Neutrophil (primary cell): ENCODE data around the gene GATA3.

Source experiments
- H3K27ac ChIP-seq: fragments of 200-600 bp; sonication (generic); 2 replicates; pipeline ENCODE4 v1.5.1; 2016; ENCODE audit warnings: mild to moderate bottlenecking, moderate library complexity
- H3K27me3 ChIP-seq: fragments of 200-600 bp; sonication (generic); 2 replicates; pipeline ENCODE4 v1.6.0; 2016; ENCODE audit warnings: mild to moderate bottlenecking
- H3K36me3 ChIP-seq: fragments of 200-600 bp; sonication (generic); 2 replicates; pipeline ENCODE4 v1.5.1; 2017
- H3K4me1 ChIP-seq, 2 experiments: fragments of 200-600 bp in 1 of 2; sonication (generic) in 1 of 2; 1 replicate in 1 of 2; 2 replicates in 1 of 2; pipeline versions ENCODE4 v1.5.1 to v1.6.1; 2013 to 2016; ENCODE audit warnings: low read depth in 1 of 2, low read length in 1 of 2, mild to moderate bottlenecking in 1 of 2, moderate library complexity in 1 of 2; ENCODE audit not compliant: control insufficient read depth in 1 of 2, insufficient read depth in 1 of 2
- H3K4me3 ChIP-seq, 2 experiments: fragments of 200-600 bp in 1 of 2; sonication (generic) in 1 of 2; 1 replicate in 1 of 2; 2 replicates in 1 of 2; pipeline ENCODE4 v1.5.1; 2013 to 2016; ENCODE audit warnings: low read depth in 1 of 2, low read length in 1 of 2, mild to moderate bottlenecking in 1 of 2, moderate library complexity in 1 of 2
- H3K9me3 ChIP-seq: fragments of 200-600 bp; sonication (generic); 2 replicates; pipeline ENCODE4 v1.5.1; 2016
- CTCF ChIP-seq: fragments of 200-600 bp; sonication (generic); IDR thresholded peaks from 2 replicates; pipeline ENCODE4 v1.5.1; 2016; ENCODE audit warnings: antibody characterized with exemption

GATA3 gene

GRCh38 chr10:8036506-8037198 lies 17.8 kb upstream of the GATA3 start:
- H3K27ac ChIP-seq, result no peak overlapping the region
- no peaks in the 10 kb centered on the region for H3K36me3 ChIP-seq
- H3K27me3 ChIP-seq, result peaks cover 100% of the 10 kb centered on the region
- H3K4me3 ChIP-seq, result no peak overlapping the region
- TF ChIP-seq CTCF, result no peak
- H3K9me3 ChIP-seq, result no peaks in the 10 kb centered on the region
- no peaks in the 10 kb centered on the region for H3K4me1 ChIP-seq

- H3K36me3 ChIP-seq, result no peaks in the 10 kb centered on the region
- no peaks in the 10 kb centered on the region for H3K9me3 ChIP-seq
- H3K4me3 ChIP-seq, result no peak overlapping the region
- TF ChIP-seq CTCF, result no peak
- peaks cover 100% of the 10 kb centered on the region for H3K27me3 ChIP-seq
- no peaks in the 10 kb centered on the region for H3K4me1 ChIP-seq
- no peak overlapping the region for H3K27ac ChIP-seq
Measured at GRCh38 chr10:8037199-8037801, 17.2 kb upstream of the GATA3 start.

DNA sequence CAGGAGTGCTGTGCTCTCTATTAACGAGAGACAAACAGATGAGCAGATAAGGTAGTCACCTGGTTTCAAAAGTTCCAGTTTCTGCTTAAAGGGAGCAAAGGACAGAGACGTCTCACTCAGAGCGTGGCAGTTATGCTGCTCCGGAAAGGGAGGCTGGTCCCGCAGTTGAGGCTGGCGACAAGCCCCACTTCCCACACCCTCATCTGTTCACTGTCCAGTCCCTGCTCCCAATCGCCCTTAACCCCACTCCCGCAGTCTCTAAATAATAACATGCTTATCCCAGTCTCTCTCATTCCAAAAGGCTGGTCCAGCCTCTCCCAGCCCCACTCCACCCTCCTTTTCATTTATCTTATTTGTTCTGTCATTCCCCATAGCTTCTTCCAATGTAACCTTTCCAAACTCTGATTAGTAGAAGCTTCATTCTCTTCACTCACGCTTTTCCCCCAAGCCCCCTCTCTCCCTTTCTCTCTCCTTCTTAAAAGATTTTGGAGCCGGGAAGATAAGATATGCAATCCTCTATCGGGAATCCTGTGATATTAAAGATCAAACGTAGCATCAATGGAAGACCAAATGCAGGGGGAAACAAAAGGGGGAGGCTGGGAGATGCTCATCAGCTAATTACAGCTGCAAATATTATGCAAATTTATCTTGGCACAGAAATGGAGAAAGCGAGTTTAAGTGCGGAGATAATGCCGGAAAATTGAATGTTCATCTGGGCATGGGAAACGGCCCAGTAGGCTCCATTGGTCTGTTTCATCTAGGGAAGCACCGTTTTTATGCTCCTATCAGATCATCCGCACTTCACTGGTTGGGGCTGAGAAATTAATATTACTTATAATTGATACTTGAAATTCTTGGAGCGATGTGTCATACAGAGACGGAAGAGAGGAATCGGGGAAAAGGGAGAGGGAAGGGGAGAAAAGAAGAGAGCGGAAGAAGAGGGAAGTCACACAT lies 16.3 kb upstream of the GATA3 start:
- H3K4me3 ChIP-seq, result no peak overlapping the region
- TF ChIP-seq CTCF, result no peak
- no peaks in the 10 kb centered on the region for H3K36me3 ChIP-seq
- peaks cover 100% of the 10 kb centered on the region for H3K27me3 ChIP-seq
- no peaks in the 10 kb centered on the region for H3K9me3 ChIP-seq
- H3K4me1 ChIP-seq, result no peaks in the 10 kb centered on the region
- no peak overlapping the region for H3K27ac ChIP-seq

DNA sequence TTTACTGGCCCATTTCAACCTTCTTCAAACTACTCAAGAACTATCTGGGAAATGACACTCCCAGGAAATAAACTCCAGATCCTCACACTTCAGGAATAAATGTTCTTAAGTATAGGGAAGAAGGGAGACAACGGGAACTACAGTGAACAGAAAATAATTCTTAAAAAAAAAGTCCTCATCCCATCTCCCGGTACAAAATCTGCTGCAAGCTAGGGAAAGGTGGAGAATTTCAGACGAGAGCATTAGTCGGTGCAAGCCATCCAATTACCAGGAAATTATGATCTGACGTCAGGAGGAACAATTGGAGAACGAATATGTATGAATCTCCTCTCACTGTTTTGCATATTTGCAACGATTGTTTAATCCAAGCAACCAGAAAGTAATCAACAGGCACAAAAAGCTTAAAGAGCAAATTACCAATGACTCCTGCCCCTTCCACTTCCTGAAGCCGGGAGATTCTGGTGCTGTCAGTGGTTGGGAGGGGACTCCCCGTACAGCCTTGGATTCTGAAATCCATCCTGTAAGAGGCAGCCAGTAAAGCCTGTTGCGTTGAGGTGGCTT lies 15.1 kb upstream of the GATA3 start:
- Histone ChIP-seq H3K36me3 (no peaks in the 10 kb centered on the region), H3K4me1 (peaks cover 0 to 4% of the 10 kb centered on the region in 2 experiments), H3K27ac (no peak overlapping the region), H3K27me3 (peaks cover 100% of the 10 kb centered on the region), H3K9me3 (no peaks in the 10 kb centered on the region), H3K4me3 (no peak overlapping the region)
- TF ChIP-seq CTCF, result no peak

DNA sequence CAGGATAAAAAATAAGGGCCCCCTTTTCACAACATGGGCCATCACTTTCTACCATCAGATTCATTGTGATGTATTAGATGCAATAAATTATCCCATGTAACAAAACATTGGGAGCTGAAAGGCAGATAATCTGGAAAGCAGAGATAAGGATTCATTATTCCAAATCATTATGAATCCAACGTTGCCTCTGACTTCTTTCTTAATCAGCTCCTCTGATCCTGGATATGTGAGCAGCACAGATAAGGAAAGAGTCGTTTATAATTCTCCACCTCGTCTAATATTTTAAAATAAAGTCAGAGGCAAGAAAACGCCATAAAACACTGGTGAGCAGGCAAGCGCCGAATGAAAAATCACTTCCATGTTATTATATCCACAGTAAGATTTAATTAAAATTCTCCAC lies 13.8 kb upstream of the GATA3 start:
- TF ChIP-seq CTCF, result no peak
- no peak overlapping the region for H3K27ac ChIP-seq
- no peaks in the 10 kb centered on the region for H3K9me3 ChIP-seq
- peaks cover 100% of the 10 kb centered on the region for H3K27me3 ChIP-seq
- H3K36me3 ChIP-seq, result no peaks in the 10 kb centered on the region
- peaks cover 8 to 16% of the 10 kb centered on the region in 2 experiments for H3K4me1 ChIP-seq
- no peak overlapping the region for H3K4me3 ChIP-seq
